GM21825 (cell line): ENCODE results near the gene SSB.
"Not testable (repeated sequence)": the region's sequence is repeated elsewhere in the genome, so short reads cannot be mapped to it uniquely, and the experiment has no call there.

Experiments
- ATAC-seq: cut with Tn5 transposase; IDR thresholded peaks from one replicate; pipeline ENCODE4 v1.9.1; 2021; ENCODE audit warnings: mild to moderate bottlenecking, moderate library complexity; ENCODE audit not compliant: unreplicated experiment

SSB gene

GRCh38 chr2:169828141-169828811, 29.6 kb downstream of the SSB start:
- ATAC-seq: peak; percentile 26

GRCh38 chr2:169834401-169834800, 35.7 kb downstream of the SSB start:
- ATAC-seq: no peak

- ATAC-seq: no peak
Observed at GRCh38 chr2:169838743-169839489, 40.2 kb downstream of the SSB start.

GRCh38 chr2:169839954-169840746, 41.5 kb downstream of the SSB start:
- ATAC-seq: no peak

- ATAC-seq: no peak
Observed at GRCh38 chr2:169840747-169841142, 42.1 kb downstream of the SSB start.

GRCh38 chr2:169841625-169842024, 43.0 kb downstream of the SSB start:
- not testable (repeated sequence) for ATAC-seq

GRCh38 chr2:169845016-169845415, 46.3 kb downstream of the SSB start:
- no peak for ATAC-seq

- not testable (repeated sequence) for ATAC-seq
Observed at GRCh38 chr2:169848959-169849693, 50.5 kb downstream of the SSB start.

- ATAC-seq: no peak
Observed at GRCh38 chr2:169849710-169850109, 51.0 kb downstream of the SSB start.

- no peak for ATAC-seq
Observed at GRCh38 chr2:169853041-169853668, 54.5 kb downstream of the SSB start.

- not testable (repeated sequence) for ATAC-seq
Observed at GRCh38 chr2:169855281-169856258, 56.9 kb downstream of the SSB start.

- no peak for ATAC-seq
Observed at GRCh38 chr2:169859423-169859822, 60.8 kb downstream of the SSB start.

- no peak for ATAC-seq
Observed at GRCh38 chr2:169860149-169860548, 61.5 kb downstream of the SSB start.
